SH-SY5Y (cell line): ENCODE data around the gene CXCL5.

Experiments
- GATA2 ChIP-seq: IDR thresholded peaks from 2 replicates; pipeline ENCODE4 v1.6.1; 2011; ENCODE audit warnings: mild to moderate bottlenecking, low read depth, low read length
- GATA3 ChIP-seq: IDR thresholded peaks from 2 replicates; pipeline ENCODE4 v1.6.1; 2011; ENCODE audit warnings: low read depth, mild to moderate bottlenecking, low read length, moderate library complexity

DNA sequence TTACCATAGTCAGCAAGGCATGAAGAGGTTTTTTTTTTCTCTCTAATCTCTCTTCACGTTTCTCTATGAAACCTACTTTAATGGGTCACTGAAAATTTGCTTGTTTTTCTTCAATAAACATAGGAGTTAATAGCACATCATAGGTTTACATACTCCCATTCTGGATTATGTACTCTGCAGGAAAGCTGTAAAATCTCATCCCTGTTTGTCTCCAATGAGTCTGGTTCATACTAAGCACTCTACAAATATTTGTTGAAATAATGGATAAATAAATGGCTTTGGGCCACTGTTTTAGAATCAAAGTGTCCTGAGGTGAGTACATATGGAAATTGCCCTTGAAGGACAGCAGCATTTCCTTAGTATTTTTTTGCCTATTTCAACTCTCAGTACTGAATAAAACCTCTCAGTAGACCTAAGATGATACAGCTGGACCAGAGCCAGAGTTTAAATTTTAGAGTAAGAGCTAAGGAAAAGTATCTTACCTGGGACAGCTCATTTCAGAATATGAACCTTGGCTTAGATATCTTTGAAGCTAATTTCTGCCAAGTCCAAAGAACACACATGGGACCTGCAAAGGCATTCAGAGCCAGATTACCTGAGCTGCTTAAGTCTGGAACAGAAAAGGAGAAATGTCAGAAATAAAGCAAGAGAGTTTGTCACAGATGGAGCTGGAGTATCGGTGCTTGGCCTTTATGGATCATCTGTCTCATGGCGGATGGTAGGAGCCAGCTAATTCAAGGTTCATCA, 51.1 kb downstream of the CXCL5 start:
- TF ChIP-seq GATA2 (no peak), GATA3 (no peak)
